Activated CD4-positive, alpha-beta T cell treated with anti-CD3 and anti-CD28 coated beads for 36 hours (primary cell): ENCODE measurements around the gene C2CD4D. TPM values are rescaled to one million over a fixed set of nuclear protein-coding genes. Genes with fewer than 3 reads are reported as not detected.

Source experiments
- ATAC-seq: fragments of 200-7000 bp; cut with Tn5 transposase; one replicate; pipeline ENCODE4 v1.10.0; 2021; ENCODE audit warnings: mild to moderate bottlenecking, moderate library complexity
- CTCF ChIA-PET: fragments of 350-600 bp; sonication (Branson Sonifier 250); formaldehyde crosslinking; loops from one replicate; lab custom pipeline; 2021; ENCODE audit warnings: antibody characterized with exemption; lab: Charles Lee
- POLR2A ChIA-PET: fragments of 350-600 bp; sonication (Branson Sonifier 250); formaldehyde crosslinking; loops from one replicate; lab custom pipeline; 2021; ENCODE audit warnings: antibody characterized with exemption, inconsistent platforms; lab: Charles Lee
- DNase-seq: peaks from one replicate; pipeline ENCODE4 v3.0.0-alpha.2; 2020
- H3K27ac Mint-ChIP-seq: one replicate; pipeline ENCODE4 v1.8.0; 2021; ENCODE audit warnings: mixed read lengths
- H3K27me3 Mint-ChIP-seq: one replicate; pipeline ENCODE4 v1.8.0; 2021; ENCODE audit warnings: mixed read lengths
- H3K36me3 Mint-ChIP-seq: one replicate; pipeline ENCODE4 v1.8.0; 2021; ENCODE audit warnings: low read depth, mixed read lengths
- H3K4me1 Mint-ChIP-seq: one replicate; pipeline ENCODE4 v1.8.0; 2021; ENCODE audit warnings: mixed read lengths
- H3K4me3 Mint-ChIP-seq: one replicate; pipeline ENCODE4 v1.8.0; 2021; ENCODE audit warnings: mild to moderate bottlenecking, moderate library complexity, mixed read lengths
- H3K9me3 Mint-ChIP-seq: one replicate; pipeline ENCODE4 v1.8.0; 2021; ENCODE audit warnings: low read depth, mixed read lengths
- intact Hi-C, 2 experiments: fragments of 100-400 bp; cut with DNase I in 1 of 2; cut with micrococcal nuclease in 1 of 2; formaldehyde crosslinking; loops; one replicate each; pipeline versions ENCODE4 v1.14.2 to v1.15.1; 2022 to 2024; cut with DNase I, micrococcal nuclease
- total RNA-seq, 2 experiments: library from RNA; stranded (reverse); gene quantifications; one replicate each; pipeline ENCODE4 v1.2.3, GENCODE V29; 2021

Gene C2CD4D
- total RNA-seq, 2 experiments from 2014 or later = 2.1 to 2.4 TPM

- H3K36me3 Mint-ChIP-seq = peaks cover 9% of the 10 kb centered on the region
- peak overlapping the region; percentile 72 for H3K4me3 Mint-ChIP-seq
- H3K27me3 Mint-ChIP-seq = no peaks in the 10 kb centered on the region
- peak overlapping the region; percentile 89 for H3K27ac Mint-ChIP-seq
- H3K4me1 Mint-ChIP-seq = peaks cover 61% of the 10 kb centered on the region
- intact Hi-C loops = loop anchor here (2.0 to 5.0 kb wide), 9 partner anchors 75 to 510 kb away; partner anchors contain the start of genes MRPL9 (in 1 of the 2), PI4KB (in 1 of the 2), POGZ (in 1 of the 2) and RIIAD1 (in 1 of the 2)
- ChIA-PET POLR2A (interaction anchor here (1.0 kb wide), 1 partner anchor 10 kb away, joined by 4 read pairs; no protein-coding TSS in a partner anchor), CTCF (interaction anchor here (0.6 to 4.7 kb wide), 25 partner anchors 9 to 388 kb away, joined by 3 to 19 read pairs (median 4); partner anchors contain the start of genes MRPL9 and RIIAD1)
- DNase-seq (peak; percentile 54), ATAC-seq (peak; percentile 24)
- no peaks in the 10 kb centered on the region for H3K9me3 Mint-ChIP-seq
These were observed 2.4 kb downstream of the C2CD4D start for GRCh38 chr1:151837197-151837596.

DNA sequence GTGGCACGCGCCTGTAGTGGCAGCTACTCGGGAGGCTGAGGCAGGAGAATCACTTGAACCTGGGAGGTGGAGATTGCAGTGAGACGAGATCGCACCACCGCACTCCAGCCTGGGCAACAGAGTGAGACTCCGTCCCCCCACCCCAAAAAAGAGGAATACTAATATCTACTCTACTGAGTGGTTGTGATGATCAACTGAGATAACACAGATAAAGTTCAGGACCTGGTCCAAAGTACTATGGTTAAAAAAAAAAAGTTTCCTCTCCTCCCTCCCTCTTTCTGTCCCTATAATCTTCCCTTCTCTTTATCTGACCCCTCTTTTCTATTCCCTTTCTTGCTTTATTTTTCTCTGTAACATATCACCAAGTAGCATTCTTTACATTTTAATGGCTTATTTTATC, 4.0 kb downstream of the C2CD4D start:
- H3K36me3 Mint-ChIP-seq = no peaks in the 10 kb centered on the region
- ATAC-seq (no peak), DNase-seq (no peak)
- intact Hi-C loops = loop anchor here (5.0 kb wide), 5 partner anchors 73 to 508 kb away; partner anchors contain the start of genes MRPL9 (in 1 of the 2), PI4KB (in 1 of the 2), POGZ (in 1 of the 2) and SNX27 (in 1 of the 2)
- no peak overlapping the region for H3K4me3 Mint-ChIP-seq
- ChIA-PET CTCF (interaction anchor here (0.6 to 4.7 kb wide), 20 partner anchors 8 to 294 kb away, joined by 3 to 19 read pairs (median 4); partner anchors contain the start of genes MRPL9 and TDRKH), POLR2A (no interaction called here)
- H3K4me1 Mint-ChIP-seq = peaks cover 67% of the 10 kb centered on the region
- no peaks in the 10 kb centered on the region for H3K9me3 Mint-ChIP-seq
- H3K27ac Mint-ChIP-seq = no peak overlapping the region
- H3K27me3 Mint-ChIP-seq = no peaks in the 10 kb centered on the region

- ATAC-seq (no peak), DNase-seq (no peak)
- intact Hi-C loops = no loop called here
- H3K4me1 Mint-ChIP-seq = peaks cover 72% of the 10 kb centered on the region
- ChIA-PET CTCF (interaction anchor here (0.8 to 4.7 kb wide), 9 partner anchors 10 to 534 kb away, joined by 3 to 19 read pairs (median 6); partner anchors contain the start of genes MRPL9 and TDRKH), POLR2A (interaction anchor here (0.6 kb wide), 2 partner anchors 98 to 136 kb away, joined by 3 to 4 read pairs; no protein-coding TSS in a partner anchor)
- no peak overlapping the region for H3K27ac Mint-ChIP-seq
- no peaks in the 10 kb centered on the region for H3K36me3 Mint-ChIP-seq
- no peaks in the 10 kb centered on the region for H3K9me3 Mint-ChIP-seq
- no peaks in the 10 kb centered on the region for H3K27me3 Mint-ChIP-seq
- H3K4me3 Mint-ChIP-seq = no peak overlapping the region
These were observed 5.4 kb downstream of the C2CD4D start for GRCh38 chr1:151834239-151834638.

DNA sequence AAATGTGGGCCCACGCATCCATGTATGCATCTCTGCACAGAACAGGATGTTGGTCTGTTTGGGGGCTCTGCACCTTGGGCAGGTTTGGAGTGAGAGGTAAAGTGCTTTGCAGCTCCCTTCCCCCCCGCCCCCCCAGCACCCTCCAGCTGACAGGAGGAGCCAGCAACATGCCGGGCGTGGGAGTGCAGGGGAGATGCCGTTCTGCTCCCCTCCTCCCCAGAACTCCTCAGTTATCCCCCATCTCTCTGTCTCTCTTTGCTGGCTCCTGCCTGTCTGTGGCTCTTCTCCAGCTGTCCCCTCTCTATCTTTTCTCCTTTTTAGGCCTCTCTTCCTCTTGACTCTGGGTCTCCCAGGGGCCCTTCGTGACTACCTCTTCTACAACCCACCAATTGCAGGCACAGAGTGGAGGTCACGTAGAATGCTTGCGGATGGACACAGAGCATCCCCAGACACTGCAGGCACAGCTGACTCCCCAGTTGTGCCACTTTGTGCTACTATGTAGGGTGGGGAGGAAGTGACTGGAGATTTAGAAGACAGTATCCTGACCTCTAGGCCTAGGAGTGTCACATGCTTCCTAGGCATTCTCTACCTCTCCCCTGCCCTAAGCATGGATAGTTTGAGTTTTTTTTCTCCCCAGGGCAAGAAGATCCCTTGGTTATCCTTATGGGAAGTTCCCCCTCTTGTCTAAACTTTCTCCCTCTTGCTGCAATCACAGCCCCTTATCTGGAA, 6.3 kb downstream of the C2CD4D start:
- ChIA-PET CTCF (interaction anchor here (0.6 to 4.1 kb wide), 2 partner anchors 11 to 71 kb away, joined by 3 to 19 read pairs; no protein-coding TSS in a partner anchor), POLR2A (no interaction called here)
- H3K27me3 Mint-ChIP-seq = no peaks in the 10 kb centered on the region
- no peaks in the 10 kb centered on the region for H3K36me3 Mint-ChIP-seq
- no peak for ATAC-seq
- peak overlapping the region; percentile 29 for H3K27ac Mint-ChIP-seq
- DNase-seq = no peak
- peaks cover 81% of the 10 kb centered on the region for H3K4me1 Mint-ChIP-seq
- intact Hi-C loops = no loop called here
- no peaks in the 10 kb centered on the region for H3K9me3 Mint-ChIP-seq
- H3K4me3 Mint-ChIP-seq = no peak overlapping the region

DNA sequence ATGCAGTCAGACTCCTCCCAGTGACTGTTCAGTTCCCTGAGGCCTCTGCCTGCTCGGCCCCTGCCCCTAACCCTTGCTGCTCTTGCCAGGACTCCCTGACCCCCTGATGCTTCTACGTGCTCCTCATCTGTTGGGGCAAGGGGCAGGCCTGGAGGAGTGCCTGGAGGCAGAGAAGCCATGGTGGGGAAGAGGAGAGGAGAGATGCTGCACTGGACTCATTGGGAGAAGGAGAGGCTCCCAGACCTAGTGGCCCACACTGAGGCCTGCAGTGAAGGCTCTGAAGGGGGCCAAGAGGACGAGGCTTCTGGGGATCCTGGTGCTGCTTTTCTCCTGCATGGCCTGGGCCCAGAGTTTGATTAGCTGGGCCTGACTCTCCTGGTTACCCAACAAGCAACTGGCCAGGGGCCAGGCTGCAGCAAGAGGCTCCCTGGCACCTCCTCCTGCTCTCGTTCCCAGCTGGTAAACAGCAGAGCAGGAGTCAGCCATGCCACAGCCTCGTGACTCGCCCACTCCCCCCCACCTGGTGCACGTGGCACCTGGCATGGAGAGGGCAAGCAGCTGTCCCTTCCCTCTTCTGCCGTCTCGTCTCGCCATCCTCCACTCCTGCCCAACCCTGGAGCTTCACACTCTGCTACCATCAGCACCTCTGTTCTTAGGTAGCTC, 7.2 kb downstream of the C2CD4D start:
- intact Hi-C loops = no loop called here
- H3K4me3 Mint-ChIP-seq = no peak overlapping the region
- CTCF ChIA-PET = interaction anchor here (0.6 to 4.1 kb wide), 2 partner anchors 10 to 70 kb away, joined by 3 to 19 read pairs; no protein-coding TSS in a partner anchor
- DNase-seq (no peak), ATAC-seq (no peak)
- peak overlapping the region; percentile 3 for H3K27ac Mint-ChIP-seq
- H3K9me3 Mint-ChIP-seq = no peaks in the 10 kb centered on the region
- POLR2A ChIA-PET = no interaction called here
- peaks cover 85% of the 10 kb centered on the region for H3K4me1 Mint-ChIP-seq
- H3K27me3 Mint-ChIP-seq = no peaks in the 10 kb centered on the region
- no peaks in the 10 kb centered on the region for H3K36me3 Mint-ChIP-seq

DNA sequence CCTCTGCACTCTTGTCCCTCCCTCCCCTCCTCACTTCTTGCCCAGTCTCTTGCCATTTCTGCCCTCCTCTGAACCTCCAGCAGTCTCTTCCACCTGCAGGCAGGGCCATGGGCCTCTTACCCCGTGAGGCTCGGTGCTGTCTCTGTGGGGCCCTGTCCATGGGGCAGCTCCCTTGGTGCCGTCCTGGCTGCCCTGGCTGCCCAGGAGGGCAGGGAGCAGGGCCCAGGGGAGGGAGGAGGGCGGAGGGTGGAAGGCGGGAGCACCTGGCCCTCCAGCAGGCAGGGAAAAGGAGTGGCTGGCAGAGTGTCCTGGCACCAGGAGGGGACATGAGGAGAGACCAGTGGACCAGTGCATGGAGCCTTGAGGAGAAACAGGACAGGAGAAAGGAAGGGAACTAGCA, 8.0 kb downstream of the C2CD4D start, which contains the start of gene RORC:
TSS of gene RORC (minus strand) at position 198 of the 400 bp plus-strand sequence. CDS start at position 160, 38 bp downstream.
- Mint-ChIP-seq H3K9me3 (no peaks in the 10 kb centered on the region), H3K4me3 (peak within 1 kb of the TSS; percentile 11), H3K27ac (peak within 1 kb of the TSS; percentile 49), H3K27me3 (no peaks in the 10 kb centered on the region), H3K4me1 (peaks cover 81% of the 10 kb centered on the region), H3K36me3 (no peaks in the 10 kb centered on the region)
- ChIA-PET POLR2A (no interaction called here), CTCF (interaction anchor here (4.1 kb wide), 1 partner anchor 10 kb away, joined by 19 read pairs; no protein-coding TSS in a partner anchor)
- no peak for ATAC-seq
- DNase-seq = no peak
- intact Hi-C loops = no loop called here

DNA sequence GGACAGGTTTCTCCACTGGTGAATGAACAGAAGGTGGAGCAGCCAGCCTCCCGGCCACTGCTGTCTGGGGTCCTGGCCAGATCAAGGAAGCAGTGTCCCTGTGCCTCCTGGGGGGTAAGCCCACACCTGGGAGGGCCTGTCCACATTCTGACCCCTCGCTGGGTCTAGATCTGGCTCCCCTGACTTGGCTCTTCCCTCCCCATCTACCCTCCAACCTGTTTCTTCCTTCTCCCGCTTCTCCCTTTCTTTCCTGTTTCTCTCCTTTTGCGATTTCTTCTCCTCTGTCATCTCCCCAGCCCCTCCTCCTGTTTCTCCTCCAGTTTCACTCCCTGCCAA, 8.4 kb downstream of the C2CD4D start:
- ATAC-seq = no peak
- POLR2A ChIA-PET = interaction anchor here (1.4 kb wide), 1 partner anchor 41 kb away, joined by 9 read pairs; the partner anchor contains the start of gene TDRKH
- Mint-ChIP-seq H3K27ac (peak overlapping the region; percentile 49), H3K9me3 (no peaks in the 10 kb centered on the region), H3K4me1 (peaks cover 81% of the 10 kb centered on the region), H3K27me3 (no peaks in the 10 kb centered on the region), H3K36me3 (no peaks in the 10 kb centered on the region), H3K4me3 (peak overlapping the region; percentile 11)
- intact Hi-C loops = no loop called here
- CTCF ChIA-PET = interaction anchor here (1.0 to 1.1 kb wide), 2 partner anchors 15 to 33 kb away, joined by 3 read pairs; no protein-coding TSS in a partner anchor
- DNase-seq = no peak

- H3K36me3 Mint-ChIP-seq = no peaks in the 10 kb centered on the region
- ATAC-seq = no peak
- no peaks in the 10 kb centered on the region for H3K27me3 Mint-ChIP-seq
- peak overlapping the region; percentile 11 for H3K4me3 Mint-ChIP-seq
- H3K9me3 Mint-ChIP-seq = no peaks in the 10 kb centered on the region
- ChIA-PET CTCF (interaction anchor here (0.9 to 1.5 kb wide), 4 partner anchors 13 to 39 kb away, joined by 3 to 6 read pairs (median 4); partner anchors contain the start of gene TDRKH), POLR2A (interaction anchor here (0.6 to 1.4 kb wide), 2 partner anchors 40 to 293 kb away, joined by 3 to 9 read pairs; partner anchors contain the start of gene TDRKH)
- H3K27ac Mint-ChIP-seq = peak overlapping the region; percentile 69
- peaks cover 85% of the 10 kb centered on the region for H3K4me1 Mint-ChIP-seq
- intact Hi-C loops = no loop called here
- DNase-seq = no peak
These were observed 9.6 kb downstream of the C2CD4D start for GRCh38 chr1:151830055-151830454.

- intact Hi-C loops = loop anchor here (2.0 kb wide), 2 partner anchors 39 to 235 kb away; partner anchors contain the start of gene TDRKH (in 2 of the 2)
- peak overlapping the region; percentile 11 for H3K4me3 Mint-ChIP-seq
- H3K27ac Mint-ChIP-seq = peak overlapping the region; percentile 69
- H3K4me1 Mint-ChIP-seq = peaks cover 83% of the 10 kb centered on the region
- H3K27me3 Mint-ChIP-seq = no peaks in the 10 kb centered on the region
- peak; percentile 28 for ATAC-seq
- DNase-seq = peak; percentile 54
- no peaks in the 10 kb centered on the region for H3K9me3 Mint-ChIP-seq
- ChIA-PET POLR2A (no interaction called here), CTCF (interaction anchor here (1.5 kb wide), 1 partner anchor 13 kb away, joined by 4 read pairs; no protein-coding TSS in a partner anchor)
- no peaks in the 10 kb centered on the region for H3K36me3 Mint-ChIP-seq
These were observed 10.1 kb downstream of the C2CD4D start for GRCh38 chr1:151829352-151830046.

GRCh38 chr1:151828921-151829320, 10.7 kb downstream of the C2CD4D start:
- peak overlapping the region; percentile 69 for H3K27ac Mint-ChIP-seq
- DNase-seq (no peak), ATAC-seq (no peak)
- no peaks in the 10 kb centered on the region for H3K27me3 Mint-ChIP-seq
- H3K9me3 Mint-ChIP-seq = no peaks in the 10 kb centered on the region
- H3K4me3 Mint-ChIP-seq = peak overlapping the region; percentile 11
- no peaks in the 10 kb centered on the region for H3K36me3 Mint-ChIP-seq
- POLR2A ChIA-PET = interaction anchor here (0.8 kb wide), 1 partner anchor 13 kb away, joined by 5 read pairs; no protein-coding TSS in a partner anchor
- peaks cover 77% of the 10 kb centered on the region for H3K4me1 Mint-ChIP-seq
- CTCF ChIA-PET = interaction anchor here (0.7 kb wide), 1 partner anchor 95 kb away, joined by 3 read pairs; no protein-coding TSS in a partner anchor
- intact Hi-C loops = loop anchor here (2.0 kb wide), 2 partner anchors 38 to 234 kb away; partner anchors contain the start of gene TDRKH (in 2 of the 2)
